HG03196 (cell line): ENCODE results near the gene PTPRN2.

Experiments
- ATAC-seq: cut with Tn5 transposase; IDR thresholded peaks from one replicate; pipeline ENCODE4 v1.9.1; 2021; ENCODE audit not compliant: unreplicated experiment

PTPRN2 gene

GRCh38 chr7:157615852-157616251 lies 971.8 kb downstream of the PTPRN2 start:
- ATAC-seq, result no peak

- ATAC-seq, result no peak
These were observed 972.4 kb downstream of the PTPRN2 start for GRCh38 chr7:157615101-157615817.

DNA sequence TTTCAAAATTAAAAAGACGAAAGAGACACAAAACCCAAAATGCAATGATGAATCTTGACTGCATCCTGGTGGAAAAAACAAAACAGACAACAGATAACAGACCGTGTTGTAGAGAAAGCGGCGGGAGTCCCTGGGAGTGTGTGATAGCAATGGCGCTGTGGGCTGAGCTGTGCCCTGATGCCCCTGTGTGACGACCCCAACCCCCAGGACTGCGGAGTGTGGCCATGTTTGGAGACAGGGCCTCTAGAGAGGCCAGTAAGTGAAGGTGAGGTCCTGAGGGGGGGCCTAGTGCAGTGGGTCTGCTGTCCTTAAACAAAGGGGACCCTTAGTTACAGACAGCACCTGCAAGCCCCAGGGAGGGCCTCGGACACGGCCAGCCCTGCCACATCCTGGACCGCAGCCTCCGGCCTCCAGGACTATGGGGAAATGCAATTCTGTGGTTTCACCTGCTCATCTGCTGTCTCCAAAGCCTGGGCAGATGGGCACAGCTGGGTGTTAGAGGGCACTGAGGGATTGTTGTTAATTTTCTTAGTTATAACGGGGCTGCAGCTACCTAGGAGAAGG lies 973.1 kb downstream of the PTPRN2 start:
- no peak for ATAC-seq

- ATAC-seq, result no peak
These were observed 973.9 kb downstream of the PTPRN2 start for GRCh38 chr7:157613575-157614322.

DNA sequence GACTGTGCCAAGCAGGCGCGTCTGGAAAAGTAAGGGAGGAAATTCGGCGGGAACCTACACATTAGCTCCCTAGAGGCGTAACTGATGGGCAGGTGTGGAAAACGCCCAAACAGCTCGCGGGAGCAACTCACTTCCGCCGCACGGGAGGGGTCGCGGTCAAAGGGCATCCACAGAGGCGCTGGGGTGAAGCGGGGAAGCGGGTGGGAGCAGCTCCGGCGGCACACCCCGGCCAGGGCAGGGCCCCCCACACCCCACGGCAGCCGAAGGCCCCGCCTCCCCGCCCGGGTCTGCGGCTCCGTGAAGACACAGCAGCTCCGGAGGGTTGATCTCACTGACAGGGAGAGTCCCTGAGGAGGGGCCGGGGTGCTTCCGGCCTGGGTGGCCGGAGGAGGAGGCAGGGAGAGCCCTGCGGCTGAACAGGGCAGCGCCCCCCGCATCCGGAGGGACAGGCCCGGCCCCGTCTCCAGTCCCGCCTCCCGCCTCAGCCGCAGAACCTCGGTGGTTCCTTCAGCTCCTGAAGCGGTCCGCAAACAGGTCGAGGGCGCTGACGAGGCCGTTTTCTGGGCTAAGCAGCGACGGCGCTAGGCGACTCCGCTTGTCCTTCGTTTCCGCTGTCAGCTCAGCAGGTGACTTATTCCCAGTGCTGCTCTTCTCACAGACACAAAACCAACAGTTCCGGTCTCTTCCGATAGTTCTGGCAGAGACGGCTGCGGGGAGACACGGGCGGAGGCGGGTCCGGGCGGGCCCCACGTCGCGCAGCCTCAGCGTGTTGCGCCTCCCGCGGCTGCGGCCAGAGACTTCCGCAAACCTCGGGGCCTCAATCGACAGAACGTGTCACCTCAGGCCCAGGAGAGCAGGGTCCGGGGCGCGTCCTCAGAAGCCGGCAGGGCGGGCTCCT lies 974.7 kb downstream of the PTPRN2 start:
- peak; percentile 63 for ATAC-seq

DNA sequence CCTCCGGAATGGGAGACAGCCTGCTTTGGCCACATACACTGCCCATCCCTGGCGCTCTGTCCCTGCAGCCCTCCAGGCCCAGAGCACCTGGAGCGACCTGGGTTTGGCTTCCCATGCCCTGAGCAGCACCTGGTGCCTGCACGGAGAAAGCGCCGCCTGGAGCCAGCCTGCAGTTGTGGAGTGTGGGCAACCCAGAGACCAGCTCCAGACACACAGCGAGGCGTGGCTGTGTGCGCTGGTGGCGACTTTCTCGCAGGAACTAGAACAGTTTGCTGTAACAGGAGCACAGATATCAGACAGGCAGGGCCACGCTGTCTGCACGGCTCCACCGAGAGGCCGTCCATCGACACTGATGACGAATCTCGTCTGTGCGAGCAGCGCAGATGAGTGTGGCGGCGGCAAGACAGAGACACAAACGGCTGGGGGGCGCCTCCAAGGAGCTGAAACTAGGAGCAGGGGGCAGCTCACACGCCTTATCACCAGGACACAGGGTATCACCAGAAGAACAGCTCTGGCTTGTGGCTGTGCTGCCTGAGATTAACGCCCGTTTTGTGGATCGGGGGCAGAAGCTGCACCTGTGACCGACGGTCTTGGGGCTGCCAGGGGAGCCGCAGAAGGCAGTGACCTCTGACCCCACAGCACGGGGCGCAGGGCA lies 975.5 kb downstream of the PTPRN2 start:
- no peak for ATAC-seq

GRCh38 chr7:157611341-157611740 lies 976.3 kb downstream of the PTPRN2 start:
- ATAC-seq, result no peak

DNA sequence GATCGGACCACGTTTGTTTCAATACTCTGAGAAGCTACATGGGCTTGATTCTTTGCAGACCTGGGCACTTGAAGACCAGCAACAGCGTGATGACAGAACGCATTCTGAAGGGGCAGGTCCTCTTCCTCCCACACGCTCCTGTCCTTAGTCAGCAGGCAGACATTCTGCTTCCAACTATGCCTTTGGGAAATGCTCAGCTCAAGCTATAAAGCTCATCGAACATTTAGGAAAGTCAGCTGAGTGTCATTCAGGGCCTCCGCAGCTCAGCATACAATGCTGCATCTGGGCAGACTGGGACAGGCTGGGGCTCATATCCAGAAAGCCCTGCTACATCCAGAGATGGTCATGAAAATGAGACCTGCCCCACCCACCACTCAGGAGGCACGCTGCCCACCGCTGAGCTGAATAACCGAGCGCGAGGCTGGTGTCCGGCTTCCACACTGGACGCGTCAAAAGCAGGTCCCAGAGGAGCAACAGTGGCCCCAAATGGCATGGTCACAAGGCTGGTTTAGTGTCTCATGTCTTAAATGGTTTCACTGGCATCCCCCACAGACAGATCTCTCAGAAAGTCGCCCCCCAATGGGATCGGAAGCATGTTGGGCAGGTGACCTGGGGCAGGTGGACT lies 976.8 kb downstream of the PTPRN2 start:
- no peak for ATAC-seq

DNA sequence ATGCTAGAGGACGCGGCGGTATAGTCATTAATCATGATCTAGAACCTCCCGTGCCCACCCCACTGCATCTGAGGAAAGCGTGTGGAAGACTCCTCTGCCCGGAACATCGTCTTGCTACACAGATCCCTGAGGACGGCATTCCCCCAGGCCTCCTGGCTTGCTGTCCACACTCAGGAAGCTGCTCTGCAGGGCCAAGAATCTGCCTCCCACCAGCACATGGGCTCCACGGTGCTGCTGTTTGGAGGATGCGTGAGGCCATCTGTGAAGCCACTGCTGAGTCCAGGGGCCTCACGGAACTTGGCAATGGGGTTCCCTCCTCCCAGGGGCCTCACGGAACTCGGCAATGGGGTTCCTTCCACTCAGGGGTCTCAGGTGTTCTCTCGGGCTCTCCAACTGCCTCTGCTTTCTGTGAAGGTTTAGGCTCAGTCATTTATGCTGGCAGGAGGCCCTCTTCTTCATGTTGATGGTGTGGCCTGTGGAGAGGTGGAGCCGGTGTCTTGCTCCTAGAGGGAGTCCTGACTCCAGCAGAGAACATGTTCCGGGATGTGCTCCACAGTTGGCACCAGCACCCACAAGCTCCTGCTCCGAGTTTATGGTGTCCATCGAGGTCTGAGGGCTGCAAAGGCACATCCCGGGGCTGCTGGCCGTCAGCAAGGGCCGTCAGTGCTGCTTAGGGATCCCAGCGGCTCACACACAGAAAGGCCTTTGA lies 977.5 kb downstream of the PTPRN2 start:
- no peak for ATAC-seq

DNA sequence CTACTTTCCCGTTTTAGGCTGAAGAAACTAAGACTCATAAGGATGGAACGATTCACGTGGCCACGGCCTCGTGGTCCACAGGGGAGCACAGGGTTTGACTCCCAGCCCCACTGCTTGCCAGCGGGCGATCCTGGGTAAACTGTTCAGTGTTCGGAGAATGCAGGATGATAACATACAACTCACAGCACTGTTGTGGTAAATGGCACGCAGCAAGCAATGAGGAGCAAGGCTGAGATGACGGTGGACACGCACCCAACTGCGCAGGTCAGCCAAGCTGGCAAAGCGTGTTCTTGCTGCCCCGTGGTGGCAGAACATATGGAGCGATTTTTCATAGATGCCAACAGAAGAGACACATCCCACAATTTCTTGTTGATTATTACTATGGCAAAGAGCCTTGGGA lies 978.1 kb downstream of the PTPRN2 start:
- ATAC-seq, result no peak

GRCh38 chr7:157607218-157607617 lies 980.4 kb downstream of the PTPRN2 start:
- ATAC-seq, result no peak

DNA sequence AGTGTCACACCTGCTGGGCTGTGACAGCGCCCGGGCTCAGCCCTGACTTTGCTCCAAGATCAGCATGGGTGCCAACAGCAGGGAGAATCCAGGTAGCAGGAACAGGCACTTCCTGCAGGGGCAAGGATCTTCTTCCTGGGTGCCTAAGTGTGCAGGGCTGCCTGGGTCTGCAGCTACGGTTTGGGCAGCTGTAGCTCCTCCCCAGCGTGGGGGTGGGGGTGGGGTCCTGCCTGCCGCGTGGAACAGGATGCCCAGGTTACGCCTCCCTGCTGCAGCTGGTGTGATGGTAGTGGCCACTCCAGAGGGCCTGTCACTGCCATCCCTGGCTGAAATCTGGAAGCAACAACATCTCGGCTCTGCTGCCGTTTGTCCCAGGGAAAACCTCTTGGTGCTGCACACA lies 981.5 kb downstream of the PTPRN2 start:
- ATAC-seq, result no peak

DNA sequence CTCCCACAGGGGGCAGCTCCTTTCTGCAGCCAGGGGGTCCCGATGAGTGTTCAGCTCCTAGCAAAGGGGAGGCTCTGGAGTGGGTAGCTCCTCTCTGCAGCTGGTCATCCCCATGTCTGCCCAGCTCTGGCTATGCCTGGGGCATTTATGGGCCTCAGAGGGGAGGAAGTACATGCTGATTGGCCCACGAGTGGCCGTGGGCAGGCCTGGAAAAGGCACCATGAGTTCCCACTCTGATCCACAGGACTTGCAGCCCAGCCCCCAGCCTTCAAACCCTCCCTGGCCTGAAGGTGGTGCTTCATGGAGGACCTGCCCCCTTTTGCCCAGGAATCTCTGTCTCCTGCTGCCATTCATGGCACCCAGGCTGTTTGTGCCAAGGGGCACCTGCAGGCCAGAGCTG lies 982.0 kb downstream of the PTPRN2 start:
- no peak for ATAC-seq

DNA sequence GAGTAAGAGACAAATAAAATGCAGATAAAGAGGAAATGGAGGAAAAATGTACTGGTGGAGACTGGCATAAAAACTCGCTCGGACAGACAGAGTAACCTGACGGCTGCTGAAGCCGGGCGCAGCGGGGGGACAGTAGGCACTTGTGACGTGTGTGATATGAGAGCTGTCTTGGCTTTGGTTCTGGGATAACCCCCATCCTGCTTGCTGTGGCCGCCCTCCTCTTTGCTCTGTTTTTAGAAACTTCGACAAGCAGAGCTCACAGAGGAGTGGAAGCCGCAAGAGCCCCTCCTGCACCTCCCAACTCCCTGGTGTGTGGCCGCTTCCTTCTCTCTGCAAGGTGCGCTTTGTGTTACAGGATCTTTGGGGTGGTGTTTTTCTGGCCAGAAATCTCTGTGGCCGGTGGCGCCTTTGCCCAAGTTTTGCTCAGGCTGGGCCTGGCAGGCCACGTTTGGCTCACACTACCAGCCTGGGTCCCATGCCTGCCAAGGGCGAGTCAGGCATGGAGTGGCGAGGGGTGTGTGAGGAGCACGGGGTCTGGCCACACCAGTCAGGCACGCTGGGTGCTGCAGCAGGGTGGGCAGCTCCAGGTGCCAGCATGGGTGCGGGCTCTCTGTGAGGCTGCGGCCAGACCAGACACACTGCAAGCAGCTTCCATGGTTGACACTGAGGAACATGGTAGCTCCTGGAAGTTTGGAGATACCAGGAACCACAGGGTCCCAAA lies 982.8 kb downstream of the PTPRN2 start:
- no peak for ATAC-seq

- no peak for ATAC-seq
These were observed 983.9 kb downstream of the PTPRN2 start for GRCh38 chr7:157603716-157604115.

- no peak for ATAC-seq
These were observed 984.6 kb downstream of the PTPRN2 start for GRCh38 chr7:157603005-157603404.

- no peak for ATAC-seq
These were observed 985.0 kb downstream of the PTPRN2 start for GRCh38 chr7:157602581-157602980.

DNA sequence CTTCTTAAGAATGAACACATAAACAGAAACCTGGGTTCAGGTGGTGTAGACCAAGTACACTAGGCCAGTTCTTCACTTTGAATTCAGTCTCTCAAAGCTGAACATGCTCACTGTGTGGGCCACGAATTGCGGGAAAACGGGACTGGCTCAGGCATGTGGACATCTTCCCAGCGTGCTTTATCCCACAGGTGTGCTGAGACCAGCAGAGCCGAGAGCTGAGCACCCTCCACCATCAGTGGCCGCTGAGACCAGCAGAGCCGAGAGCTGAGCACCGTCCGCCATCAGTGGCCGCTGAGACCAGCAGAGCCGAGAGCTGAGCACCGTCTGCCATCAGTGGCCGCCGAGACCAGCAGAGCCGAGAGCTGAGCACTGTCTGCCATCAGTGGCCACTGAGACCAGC lies 985.5 kb downstream of the PTPRN2 start:
- ATAC-seq, result no peak

DNA sequence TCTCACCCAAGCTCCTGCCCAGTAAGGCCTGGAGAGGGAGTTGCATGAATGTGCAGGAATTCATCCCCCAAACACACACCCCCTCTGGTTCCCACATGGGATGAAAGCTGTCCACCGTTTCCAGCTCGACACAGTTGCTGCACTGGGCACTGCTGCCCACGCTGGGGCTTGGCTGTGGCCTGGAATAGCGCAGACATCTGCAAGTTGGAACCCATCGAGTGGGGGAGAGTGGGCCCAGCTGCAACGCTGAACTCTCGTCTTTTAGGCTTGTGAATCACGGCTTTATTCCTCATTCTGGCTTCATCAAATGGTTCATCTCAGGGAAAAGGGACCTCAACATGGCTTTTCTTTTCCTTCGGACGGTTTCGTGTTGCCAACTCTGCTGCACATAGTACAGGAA lies 986.1 kb downstream of the PTPRN2 start:
- no peak for ATAC-seq
